Neural progenitor cell (in vitro differentiated cells): ENCODE data around the gene CAMK2N1. TPM values are rescaled to one million over a fixed set of nuclear protein-coding genes. Genes with fewer than 3 reads are reported as not detected.
A peak's percentile ranks its signal among the peaks of the same experiment; 100 is the strongest.

Experiments used
- DNase-seq: peaks from one replicate; pipeline ENCODE4 v3.0.0-alpha.2; 2016; ENCODE audit warnings: low spot score
- H2AFZ ChIP-seq: fragments of 200-600 bp; sonication (generic); replicated peaks from 2 replicates; pipeline ENCODE4 v1.6.1; 2016; ENCODE audit warnings: antibody characterized with exemption
- H3F3A ChIP-seq: fragments of 200-600 bp; sonication (generic); 2 replicates; pipeline ENCODE4 v1.6.1; 2016; ENCODE audit warnings: antibody characterized with exemption, low read depth
- H3K27ac ChIP-seq: fragments of 200-600 bp; sonication (generic); 2 replicates; pipeline ENCODE4 v1.5.1; 2016; ENCODE audit warnings: mild to moderate bottlenecking
- H3K27me3 ChIP-seq: fragments of 200-600 bp; sonication (generic); 2 replicates; pipeline ENCODE4 v1.6.1; 2016; ENCODE audit warnings: mild to moderate bottlenecking, moderate library complexity
- H3K36me3 ChIP-seq: fragments of 200-600 bp; sonication (generic); 2 replicates; pipeline ENCODE4 v1.5.1; 2016
- H3K4me1 ChIP-seq: fragments of 200-600 bp; sonication (generic); 2 replicates; pipeline ENCODE4 v1.6.1; 2016; ENCODE audit warnings: mixed run types
- H3K4me2 ChIP-seq: fragments of 200-600 bp; sonication (generic); 2 replicates; pipeline ENCODE4 v1.6.1; 2016
- H3K4me3 ChIP-seq: fragments of 200-600 bp; sonication (generic); 2 replicates; pipeline ENCODE4 v1.5.1; 2016
- H3K79me2 ChIP-seq: fragments of 200-600 bp; sonication (generic); 2 replicates; pipeline ENCODE4 v1.6.1; 2016; ENCODE audit warnings: low read depth
- H3K9ac ChIP-seq: fragments of 200-600 bp; sonication (generic); 2 replicates; pipeline ENCODE4 v1.6.1; 2016
- H3K9me3 ChIP-seq: fragments of 200-600 bp; sonication (generic); 2 replicates; pipeline ENCODE4 v1.5.1; 2016; ENCODE audit warnings: low read depth
- H4K20me1 ChIP-seq: fragments of 200-600 bp; sonication (generic); 2 replicates; pipeline ENCODE4 v1.6.1; 2016; ENCODE audit warnings: low read depth
- H3K27ac Mint-ChIP-seq: 3 replicates; pipeline ENCODE4 v1.8.0; 2021; ENCODE audit warnings: mixed read lengths
- H3K27me3 Mint-ChIP-seq: 2 replicates; pipeline ENCODE4 v1.8.0; 2022; ENCODE audit warnings: low read depth, mild to moderate bottlenecking, inconsistent platforms, moderate library complexity, mixed read lengths; ENCODE audit not compliant: insufficient read depth
- H3K36me3 Mint-ChIP-seq: 3 replicates; pipeline ENCODE4 v1.8.0; 2021; ENCODE audit warnings: mixed read lengths
- H3K4me1 Mint-ChIP-seq: 3 replicates; pipeline ENCODE4 v1.8.0; 2021; ENCODE audit warnings: mixed read lengths
- H3K4me3 Mint-ChIP-seq: 3 replicates; pipeline ENCODE4 v1.8.0; 2021; ENCODE audit warnings: mild to moderate bottlenecking, moderate library complexity, mixed read lengths
- H3K9me3 Mint-ChIP-seq: 3 replicates; pipeline ENCODE4 v1.8.0; 2020; ENCODE audit warnings: mixed read lengths
- EZH2 ChIP-seq: fragments of 200-600 bp; sonication (generic); IDR thresholded peaks from 2 replicates; pipeline ENCODE4 v1.6.1; 2017; ENCODE audit warnings: antibody characterized with exemption, mild to moderate bottlenecking, moderate library complexity
- EZH2phosphoT487 ChIP-seq: fragments of 200-600 bp; sonication (generic); IDR thresholded peaks from 2 replicates; pipeline ENCODE4 v1.6.1; 2017; ENCODE audit warnings: antibody characterized with exemption
- total RNA-seq: library from RNA; depleted of rRNA; stranded (reverse); fragments of >200 nt; gene quantifications from 2 replicates; pipeline ENCODE4 v1.2.3, GENCODE V29; 2015; ENCODE audit warnings: low replicate concordance
- TF ChIP-seq, protein P1 (sequence below): fragments of 200-600 bp; sonication (generic); IDR thresholded peaks from 2 replicates; pipeline ENCODE4 v1.5.1; 2017; ENCODE audit warnings: antibody characterized with exemption, mild to moderate bottlenecking

The CAMK2N1 gene
- total RNA-seq, 1 donor from 2014 or later, result 11.4 TPM

- Mint-ChIP-seq H3K4me1 (peaks cover 46% of the 10 kb centered on the region), H3K27me3 (peaks cover 18% of the 10 kb centered on the region), H3K4me3 (no peak overlapping the region), H3K27ac (no peak overlapping the region), H3K9me3 (no peaks in the 10 kb centered on the region), H3K36me3 (peaks cover 3% of the 10 kb centered on the region)
- peaks cover 42% of the 10 kb centered on the region for H3F3A ChIP-seq
- DNase-seq, result no peak
- no peak overlapping the region for H3K9ac ChIP-seq
- peak overlapping the region; percentile 55 for H3K4me2 ChIP-seq
- peaks cover 29% of the 10 kb centered on the region for H3K4me1 ChIP-seq
- H3K27ac ChIP-seq, result no peak overlapping the region
- H3K27me3 ChIP-seq, result peaks cover 88% of the 10 kb centered on the region
- no peak for TF ChIP-seq EZH2phosphoT487
- peaks cover 4% of the 10 kb centered on the region for H3K79me2 ChIP-seq
- H3K4me3 ChIP-seq, result no peak overlapping the region
- H2AFZ ChIP-seq, result no peak overlapping the region
- H4K20me1 ChIP-seq, result peaks cover 24% of the 10 kb centered on the region
- no peaks in the 10 kb centered on the region for H3K9me3 ChIP-seq
- no peaks in the 10 kb centered on the region for H3K36me3 ChIP-seq
Measured at GRCh38 chr1:20481643-20482498, 4.1 kb downstream of the CAMK2N1 start.

GRCh38 chr1:20480951-20481617 lies 4.9 kb downstream of the CAMK2N1 start:
- Histone ChIP-seq H3K79me2 (peaks cover 4% of the 10 kb centered on the region), H2AFZ (no peak overlapping the region), H3K4me3 (no peak overlapping the region), H3K27me3 (peaks cover 88% of the 10 kb centered on the region), H3K9me3 (no peaks in the 10 kb centered on the region), H4K20me1 (peaks cover 24% of the 10 kb centered on the region), H3K27ac (no peak overlapping the region), H3K9ac (no peak overlapping the region), H3F3A (peaks cover 36% of the 10 kb centered on the region), H3K4me1 (peaks cover 34% of the 10 kb centered on the region), H3K36me3 (no peaks in the 10 kb centered on the region), H3K4me2 (peak overlapping the region; percentile 55)
- Mint-ChIP-seq H3K27me3 (peaks cover 20% of the 10 kb centered on the region), H3K4me1 (peaks cover 51% of the 10 kb centered on the region), H3K9me3 (no peaks in the 10 kb centered on the region), H3K27ac (no peak overlapping the region), H3K4me3 (no peak overlapping the region), H3K36me3 (peaks cover 3% of the 10 kb centered on the region)
- TF ChIP-seq EZH2 (no peak), EZH2phosphoT487 (no peak)
- TF ChIP-seq, protein P1, sequence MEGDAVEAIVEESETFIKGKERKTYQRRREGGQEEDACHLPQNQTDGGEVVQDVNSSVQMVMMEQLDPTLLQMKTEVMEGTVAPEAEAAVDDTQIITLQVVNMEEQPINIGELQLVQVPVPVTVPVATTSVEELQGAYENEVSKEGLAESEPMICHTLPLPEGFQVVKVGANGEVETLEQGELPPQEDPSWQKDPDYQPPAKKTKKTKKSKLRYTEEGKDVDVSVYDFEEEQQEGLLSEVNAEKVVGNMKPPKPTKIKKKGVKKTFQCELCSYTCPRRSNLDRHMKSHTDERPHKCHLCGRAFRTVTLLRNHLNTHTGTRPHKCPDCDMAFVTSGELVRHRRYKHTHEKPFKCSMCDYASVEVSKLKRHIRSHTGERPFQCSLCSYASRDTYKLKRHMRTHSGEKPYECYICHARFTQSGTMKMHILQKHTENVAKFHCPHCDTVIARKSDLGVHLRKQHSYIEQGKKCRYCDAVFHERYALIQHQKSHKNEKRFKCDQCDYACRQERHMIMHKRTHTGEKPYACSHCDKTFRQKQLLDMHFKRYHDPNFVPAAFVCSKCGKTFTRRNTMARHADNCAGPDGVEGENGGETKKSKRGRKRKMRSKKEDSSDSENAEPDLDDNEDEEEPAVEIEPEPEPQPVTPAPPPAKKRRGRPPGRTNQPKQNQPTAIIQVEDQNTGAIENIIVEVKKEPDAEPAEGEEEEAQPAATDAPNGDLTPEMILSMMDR, result no peak
- no peak for DNase-seq

- Histone ChIP-seq H3K27ac (no peak overlapping the region), H4K20me1 (peaks cover 24% of the 10 kb centered on the region), H3K9ac (no peak overlapping the region), H3K4me1 (peaks cover 34% of the 10 kb centered on the region), H3K4me2 (peak overlapping the region; percentile 55), H3K27me3 (peaks cover 88% of the 10 kb centered on the region), H3K36me3 (no peaks in the 10 kb centered on the region), H3K79me2 (peaks cover 4% of the 10 kb centered on the region), H2AFZ (no peak overlapping the region), H3K4me3 (no peak overlapping the region), H3F3A (peaks cover 30% of the 10 kb centered on the region), H3K9me3 (no peaks in the 10 kb centered on the region)
- peaks cover 23% of the 10 kb centered on the region for H3K27me3 Mint-ChIP-seq
- DNase-seq, result peak; percentile 54
- no peak overlapping the region for H3K4me3 Mint-ChIP-seq
- no peak overlapping the region for H3K27ac Mint-ChIP-seq
- TF ChIP-seq, protein P1, result no peak
- TF ChIP-seq EZH2phosphoT487 (no peak), EZH2 (no peak)
- H3K4me1 Mint-ChIP-seq, result peaks cover 56% of the 10 kb centered on the region
- peaks cover 3% of the 10 kb centered on the region for H3K36me3 Mint-ChIP-seq
- no peaks in the 10 kb centered on the region for H3K9me3 Mint-ChIP-seq
Measured at GRCh38 chr1:20480243-20480944, 5.6 kb downstream of the CAMK2N1 start.
